Measurements from ENCODE around the gene EGLN3. TPM values are rescaled to one million over a fixed set of nuclear protein-coding genes. Genes with fewer than 3 reads are reported as not detected.
"Not testable (repeated sequence)": the region's sequence is repeated elsewhere in the genome, so short reads cannot be mapped to it uniquely, and the experiment has no call there.

EGLN3 gene
- total RNA-seq, 1 donor: 2.3 TPM

DNA sequence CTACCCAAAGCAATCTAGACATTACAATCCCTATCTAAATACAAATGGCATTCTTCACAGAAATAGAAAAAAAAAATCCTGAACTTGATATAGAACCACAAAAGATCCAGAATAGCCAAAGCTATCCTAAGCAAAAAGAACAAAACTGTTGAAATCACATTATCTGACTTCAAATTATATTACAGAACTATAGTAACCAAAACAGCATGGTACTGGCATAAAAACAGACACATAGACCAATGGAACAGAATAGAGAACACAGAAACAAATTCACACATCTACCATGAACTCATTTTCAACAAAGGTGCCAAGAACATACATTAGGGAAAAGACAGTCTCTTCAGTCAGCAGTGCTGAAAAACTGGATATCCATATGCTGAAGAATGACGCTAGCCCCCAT is 19.0 kb upstream of the EGLN3 start:
- not testable (repeated sequence) for H3K4me1 ChIP-seq (ENCODE audit: insufficient read depth, low read length); H3K9me3 ChIP-seq (ENCODE audit: low read depth, low read length); H3K4me3 ChIP-seq (ENCODE audit: low read length); H3K27me3 ChIP-seq (ENCODE audit: insufficient read depth, low read length)

DNA sequence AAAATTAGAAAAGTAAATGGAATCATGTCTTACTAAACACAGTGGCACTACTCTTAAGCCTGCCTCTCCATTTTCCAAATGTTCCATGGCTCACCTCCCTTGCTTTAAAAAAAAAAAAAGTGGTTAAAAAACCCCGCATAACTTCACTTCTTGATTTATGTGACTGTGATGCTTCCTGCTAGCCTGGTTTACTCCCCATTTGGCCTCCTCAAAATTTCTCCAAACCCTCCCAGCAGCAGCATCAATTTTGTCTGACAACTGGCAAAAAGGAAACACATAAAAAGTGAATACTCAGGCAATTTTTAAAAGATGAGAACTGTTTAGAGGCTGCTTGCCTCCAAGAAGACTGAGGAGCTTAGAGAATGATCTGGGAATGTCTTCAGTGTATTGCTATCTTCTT is 17.8 kb upstream of the EGLN3 start:
- no peaks in the 10 kb centered on the region for H3K27me3 ChIP-seq (ENCODE audit: insufficient read depth, low read length)
- H3K9me3 ChIP-seq (ENCODE audit: low read depth, low read length): no peaks in the 10 kb centered on the region
- no peak overlapping the region for H3K4me3 ChIP-seq (ENCODE audit: low read length)
- H3K4me1 ChIP-seq (ENCODE audit: insufficient read depth, low read length): no peaks in the 10 kb centered on the region

DNA sequence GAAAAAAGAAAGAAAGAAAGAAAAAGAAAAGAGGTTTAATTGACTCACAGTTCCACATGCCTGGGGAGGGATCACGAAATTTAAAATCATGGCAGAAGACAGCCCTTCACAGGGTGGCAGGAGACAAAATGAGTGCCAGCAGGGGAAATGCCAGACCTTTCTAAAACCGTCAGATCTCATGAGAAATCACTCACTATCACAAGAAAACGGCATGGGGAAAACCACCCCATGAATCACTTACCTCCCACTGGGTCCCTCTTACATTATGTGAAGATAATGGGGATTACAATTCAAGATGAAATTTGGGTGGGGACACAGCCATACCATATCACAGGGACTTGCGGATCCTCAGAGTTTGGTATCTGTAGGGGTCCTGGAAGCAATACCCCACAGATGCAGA is 16.3 kb upstream of the EGLN3 start:
- Histone ChIP-seq H3K4me1 (ENCODE audit: insufficient read depth, low read length) (no peaks in the 10 kb centered on the region), H3K4me3 (ENCODE audit: low read length) (no peak overlapping the region), H3K27me3 (ENCODE audit: insufficient read depth, low read length) (no peaks in the 10 kb centered on the region), H3K9me3 (ENCODE audit: low read depth, low read length) (no peaks in the 10 kb centered on the region)

DNA sequence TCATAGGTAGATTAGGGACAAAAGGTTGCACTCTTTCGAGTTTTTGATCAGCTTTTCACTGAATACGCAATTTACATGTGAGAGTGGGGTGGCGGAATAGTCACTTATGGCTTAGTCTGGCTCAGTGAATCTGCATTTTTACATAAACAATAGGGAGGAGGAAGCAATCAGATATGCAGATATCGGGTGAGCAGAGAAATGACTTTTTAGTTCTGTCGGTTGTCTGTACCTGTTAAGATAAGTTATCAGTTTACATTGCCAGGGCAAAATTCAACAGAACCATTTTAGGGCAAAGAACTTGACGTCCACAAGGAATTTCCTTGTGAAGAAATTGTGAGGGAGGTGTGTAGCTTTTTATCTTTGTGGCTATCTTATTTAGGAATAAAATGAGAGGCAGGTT is 15.4 kb upstream of the EGLN3 start:
- Histone ChIP-seq H3K4me1 (ENCODE audit: insufficient read depth, low read length) (no peaks in the 10 kb centered on the region), H3K4me3 (ENCODE audit: low read length) (no peak overlapping the region), H3K27me3 (ENCODE audit: insufficient read depth, low read length) (no peaks in the 10 kb centered on the region)

DNA sequence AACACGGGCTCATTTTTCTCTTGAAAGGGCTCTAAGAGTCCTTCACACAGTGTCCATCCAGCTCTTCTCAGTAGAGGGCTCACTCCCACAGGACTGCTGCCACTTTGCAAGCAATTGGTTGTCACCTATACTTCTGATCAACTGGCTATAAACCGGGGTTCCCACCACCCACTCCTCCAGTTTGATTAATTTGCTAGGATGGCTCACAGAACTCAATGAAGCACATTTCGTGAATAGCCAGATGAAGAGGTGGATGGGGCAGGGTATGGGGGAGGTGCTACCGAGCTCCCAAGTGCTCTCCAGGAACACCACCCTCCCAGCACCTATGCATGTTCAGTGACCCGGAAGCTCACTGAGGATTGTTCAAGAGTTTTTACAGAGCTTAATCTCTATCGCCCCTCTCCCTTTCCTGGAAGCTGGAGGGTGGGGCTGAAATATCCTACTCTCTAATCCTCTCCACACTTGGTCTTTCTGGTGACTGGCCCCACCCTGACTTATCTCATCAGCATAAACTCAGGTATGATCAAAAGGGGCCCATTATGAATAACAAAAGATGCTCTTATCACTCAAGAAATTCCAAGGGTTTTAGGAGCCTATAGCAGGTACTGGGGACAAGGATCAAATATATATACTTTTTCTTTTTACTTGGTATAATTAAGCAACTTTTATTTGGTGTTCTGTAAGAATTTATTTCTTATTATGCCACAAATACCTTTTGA is 13.9 kb upstream of the EGLN3 start:
- Histone ChIP-seq H3K4me3 (ENCODE audit: low read length) (no peak overlapping the region), H3K27me3 (ENCODE audit: insufficient read depth, low read length) (no peaks in the 10 kb centered on the region), H3K4me1 (ENCODE audit: insufficient read depth, low read length) (no peaks in the 10 kb centered on the region)

More for the DNA sequence above, 15.4 kb upstream of the EGLN3 start:
- no peaks in the 10 kb centered on the region for H3K9me3 ChIP-seq (ENCODE audit: low read depth, low read length)

DNA sequence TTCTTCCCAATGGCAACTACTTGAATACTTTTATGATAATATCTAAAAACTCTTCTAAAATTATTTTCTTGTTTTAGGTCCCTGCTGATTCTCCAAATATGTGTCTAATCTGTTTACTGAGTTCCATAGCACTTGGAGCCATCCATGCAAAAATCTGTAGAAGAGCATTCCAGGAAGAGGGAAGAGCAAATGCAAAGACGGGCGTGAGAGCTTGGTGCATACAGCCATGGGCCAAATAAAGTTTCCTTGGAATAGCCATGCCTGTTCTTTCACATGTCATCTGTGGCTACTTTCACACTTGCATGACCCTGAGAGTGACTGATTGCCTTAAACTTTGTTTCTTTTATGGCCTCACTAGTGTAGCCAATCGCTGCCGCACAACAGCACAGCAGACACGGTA is 13.0 kb upstream of the EGLN3 start:
- no peak overlapping the region for H3K4me3 ChIP-seq (ENCODE audit: low read length)
- no peaks in the 10 kb centered on the region for H3K4me1 ChIP-seq (ENCODE audit: insufficient read depth, low read length)
- H3K27me3 ChIP-seq (ENCODE audit: insufficient read depth, low read length): no peaks in the 10 kb centered on the region
- H3K9me3 ChIP-seq (ENCODE audit: low read depth, low read length): no peaks in the 10 kb centered on the region

More for the DNA sequence above, 13.9 kb upstream of the EGLN3 start:
- H3K9me3 ChIP-seq (ENCODE audit: low read depth, low read length): no peaks in the 10 kb centered on the region

DNA sequence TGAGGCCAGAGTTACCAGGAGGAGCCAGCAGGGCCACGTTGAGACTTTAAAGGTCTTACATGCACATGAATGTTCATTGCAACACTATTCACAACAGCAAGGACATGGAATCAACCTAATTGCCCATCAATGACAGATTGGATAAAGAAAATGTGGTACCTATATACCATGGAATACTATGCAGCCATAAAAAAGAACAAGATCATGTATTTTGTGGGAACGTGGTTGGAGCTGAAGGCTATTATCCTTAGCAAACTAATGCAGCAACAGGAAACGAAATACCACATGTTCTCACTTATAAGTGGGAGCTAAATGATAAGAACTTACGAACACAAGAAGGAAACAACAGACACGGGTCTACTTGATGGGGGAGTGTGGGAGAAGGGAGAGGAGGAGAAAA is 11.6 kb upstream of the EGLN3 start:
- H3K27me3 ChIP-seq (ENCODE audit: insufficient read depth, low read length): not testable (repeated sequence)

DNA sequence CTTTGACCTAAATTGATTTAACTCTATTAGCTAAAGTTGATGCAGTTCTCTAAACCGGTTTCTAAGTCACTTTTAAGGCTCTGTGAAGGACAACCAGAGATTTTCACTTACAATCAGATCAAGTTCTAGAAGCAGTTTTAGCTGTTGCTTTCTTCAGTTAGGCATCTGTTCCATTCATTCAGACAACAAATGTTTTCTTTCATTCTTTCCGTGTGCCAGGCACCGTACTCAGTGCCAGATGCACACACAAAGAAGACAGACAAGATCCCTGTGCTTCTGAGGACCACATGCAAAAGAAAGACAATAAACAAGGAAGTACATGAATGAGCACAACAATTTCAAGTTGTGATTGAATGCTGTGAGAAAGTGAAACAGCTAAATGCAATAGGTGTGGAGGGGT is 11.1 kb upstream of the EGLN3 start:
- no peaks in the 10 kb centered on the region for H3K4me1 ChIP-seq (ENCODE audit: insufficient read depth, low read length)
- H3K27me3 ChIP-seq (ENCODE audit: insufficient read depth, low read length): no peaks in the 10 kb centered on the region
- H3K4me3 ChIP-seq (ENCODE audit: low read length): no peak overlapping the region
- H3K9me3 ChIP-seq (ENCODE audit: low read depth, low read length): no peaks in the 10 kb centered on the region

More for the DNA sequence above, 11.6 kb upstream of the EGLN3 start:
- H3K9me3 ChIP-seq (ENCODE audit: low read depth, low read length); H3K4me3 ChIP-seq (ENCODE audit: low read length); H3K4me1 ChIP-seq (ENCODE audit: insufficient read depth, low read length): not testable (repeated sequence)

DNA sequence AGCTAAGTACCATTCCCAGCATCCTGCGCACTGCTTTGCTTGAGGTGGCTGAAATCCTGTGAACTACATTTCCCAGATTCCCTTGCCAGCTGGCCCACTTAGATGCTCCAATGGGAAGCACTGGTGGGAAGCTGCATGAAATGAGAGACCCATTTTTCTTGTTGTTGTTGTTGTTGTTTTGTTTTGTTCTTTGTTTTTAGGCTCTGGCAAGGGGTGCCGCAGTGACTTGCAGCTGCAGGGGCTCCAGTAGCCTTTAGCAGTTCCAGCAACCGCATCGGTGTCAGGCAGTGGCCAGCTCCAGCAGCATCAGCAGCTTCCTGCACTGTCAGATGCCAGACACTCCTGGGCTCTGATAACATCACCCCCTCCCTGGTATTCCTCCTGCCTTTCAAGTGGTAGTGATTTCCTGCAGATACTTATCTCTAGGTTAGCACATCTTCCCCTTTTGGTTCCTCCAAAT is 8.8 kb upstream of the EGLN3 start:
- H3K27me3 ChIP-seq (ENCODE audit: insufficient read depth, low read length): no peaks in the 10 kb centered on the region
- H3K4me3 ChIP-seq (ENCODE audit: low read length): no peak overlapping the region
- H3K4me1 ChIP-seq (ENCODE audit: insufficient read depth, low read length): no peaks in the 10 kb centered on the region
- no peaks in the 10 kb centered on the region for H3K9me3 ChIP-seq (ENCODE audit: low read depth, low read length)

DNA sequence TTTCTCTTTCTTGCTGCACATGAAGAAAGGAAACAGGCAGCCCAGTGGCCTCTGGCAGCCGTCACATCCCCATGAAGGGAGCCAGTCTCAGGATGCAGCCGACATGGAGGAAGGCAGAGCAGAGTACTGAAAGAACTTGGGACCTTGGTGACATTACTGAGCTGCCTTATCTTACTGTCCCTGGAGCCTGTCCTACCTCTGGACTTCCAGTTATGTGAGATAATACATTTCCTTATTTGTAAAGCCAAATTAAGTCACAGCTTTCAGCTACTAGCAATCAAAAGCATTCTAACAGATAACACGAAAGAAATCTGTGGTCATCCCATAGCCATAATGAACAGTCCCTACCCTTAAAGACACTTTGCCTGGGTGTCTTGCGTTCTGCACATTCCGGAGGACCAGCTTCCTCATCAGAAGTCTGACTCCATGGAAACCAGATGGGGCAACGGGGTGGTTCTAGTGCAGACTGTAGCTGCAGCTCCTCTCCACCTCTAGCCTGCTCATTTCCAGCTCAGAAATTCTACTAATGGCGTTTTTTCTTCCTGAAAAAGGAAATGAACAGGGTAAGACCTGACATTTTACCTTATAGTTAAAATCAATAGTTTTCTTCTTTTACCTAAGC is 7.8 kb upstream of the EGLN3 start:
- peaks cover under 1% of the 10 kb centered on the region for H3K27me3 ChIP-seq (ENCODE audit: insufficient read depth, low read length)
- H3K9me3 ChIP-seq (ENCODE audit: low read depth, low read length): no peaks in the 10 kb centered on the region
- H3K4me1 ChIP-seq (ENCODE audit: insufficient read depth, low read length): no peaks in the 10 kb centered on the region
- H3K4me3 ChIP-seq (ENCODE audit: low read length): no peak overlapping the region

DNA sequence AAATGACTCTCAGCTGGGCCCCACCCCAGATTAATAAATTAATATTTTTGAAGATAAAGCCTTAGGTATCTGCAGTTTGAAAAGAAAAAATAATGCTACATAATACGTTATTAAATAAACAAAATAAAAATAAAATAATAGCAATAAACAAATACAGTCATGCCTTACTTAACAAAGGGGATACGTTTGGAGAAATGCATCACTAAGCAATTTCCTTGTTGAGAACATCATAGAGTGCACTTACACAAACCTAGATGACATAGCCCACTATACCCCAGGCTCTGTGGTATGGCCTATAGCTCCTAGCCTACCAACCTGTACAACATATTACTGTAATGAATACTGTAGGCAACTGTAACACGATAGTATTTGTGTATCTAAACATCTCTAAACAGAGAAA is 7.1 kb upstream of the EGLN3 start:
- Histone ChIP-seq H3K9me3 (ENCODE audit: low read depth, low read length) (no peaks in the 10 kb centered on the region), H3K4me1 (ENCODE audit: insufficient read depth, low read length) (no peaks in the 10 kb centered on the region), H3K27me3 (ENCODE audit: insufficient read depth, low read length) (peaks cover 5% of the 10 kb centered on the region), H3K4me3 (ENCODE audit: low read length) (no peak overlapping the region)

DNA sequence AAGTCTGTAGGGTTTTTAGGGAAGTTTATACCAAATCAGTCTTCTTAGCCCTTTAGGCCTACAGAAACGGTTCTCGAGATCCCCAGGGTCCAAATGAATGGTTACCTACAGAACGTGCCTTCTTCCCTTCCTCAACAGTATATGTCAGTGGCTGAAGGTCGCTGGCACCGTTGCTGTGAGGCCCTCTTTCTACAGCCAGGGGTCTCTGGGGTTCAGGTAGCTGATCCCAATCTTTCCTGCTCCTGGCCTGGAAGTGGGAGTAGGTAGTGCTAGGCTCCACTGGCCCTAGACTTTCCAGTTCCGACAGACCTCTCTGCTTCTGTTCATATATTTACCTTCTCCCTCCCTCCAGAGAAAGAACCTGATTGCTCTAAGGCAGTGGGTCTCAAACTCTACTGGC is 6.4 kb upstream of the EGLN3 start:
- no peaks in the 10 kb centered on the region for H3K9me3 ChIP-seq (ENCODE audit: low read depth, low read length)
- peaks cover 9% of the 10 kb centered on the region for H3K27me3 ChIP-seq (ENCODE audit: insufficient read depth, low read length)
- H3K4me3 ChIP-seq (ENCODE audit: low read length): no peak overlapping the region
- H3K4me1 ChIP-seq (ENCODE audit: insufficient read depth, low read length): no peaks in the 10 kb centered on the region

DNA sequence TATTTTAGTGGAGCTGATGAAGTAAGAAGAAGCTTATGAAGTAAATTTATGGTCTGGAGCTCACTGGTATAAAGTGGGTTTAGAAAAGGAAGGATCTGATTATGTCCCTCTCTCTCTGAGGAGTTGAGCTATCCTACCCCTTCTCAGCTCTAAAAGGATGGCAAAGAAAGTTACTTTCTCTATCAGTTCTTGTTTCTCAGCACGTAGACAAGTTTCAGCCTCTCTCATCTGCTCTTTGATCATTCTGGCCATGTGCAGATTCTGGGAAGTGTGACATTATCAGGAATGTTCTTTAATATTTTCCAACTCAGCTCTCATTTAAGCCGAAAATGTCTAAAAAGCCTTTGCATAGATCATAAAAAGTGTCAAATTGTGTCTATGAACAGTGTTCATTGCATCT is 5.8 kb upstream of the EGLN3 start:
- H3K27me3 ChIP-seq (ENCODE audit: insufficient read depth, low read length): peaks cover 16% of the 10 kb centered on the region
- H3K9me3 ChIP-seq (ENCODE audit: low read depth, low read length): no peaks in the 10 kb centered on the region
- no peaks in the 10 kb centered on the region for H3K4me1 ChIP-seq (ENCODE audit: insufficient read depth, low read length)
- no peak overlapping the region for H3K4me3 ChIP-seq (ENCODE audit: low read length)

DNA sequence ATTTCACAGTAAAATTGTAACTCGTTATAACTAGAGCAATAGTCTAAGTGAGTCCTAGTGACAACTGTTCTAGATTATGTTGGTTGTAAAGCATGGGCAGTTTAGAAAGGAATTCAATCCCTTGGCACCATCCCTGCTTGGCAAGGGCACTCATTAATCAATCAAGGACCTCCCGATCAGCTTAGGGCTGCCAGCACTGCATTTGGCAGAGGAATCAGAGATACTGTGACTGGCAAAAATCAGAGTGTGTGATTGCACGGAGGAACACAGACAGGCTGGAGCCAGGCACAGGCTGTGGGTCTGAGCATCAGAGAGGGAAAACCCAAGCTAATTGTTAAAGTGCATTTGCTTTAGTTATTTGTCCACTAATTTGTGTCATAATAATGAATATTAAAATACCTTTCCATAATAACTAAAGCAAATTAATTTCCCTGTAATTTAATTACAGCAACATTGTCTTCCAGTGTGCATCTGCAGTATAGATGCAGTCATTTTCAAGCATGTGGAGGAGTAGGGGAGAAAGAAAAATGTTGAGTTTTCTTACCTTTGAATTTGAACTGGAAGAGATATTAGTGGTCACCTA is 3.2 kb upstream of the EGLN3 start:
- Histone ChIP-seq H3K27me3 (ENCODE audit: insufficient read depth, low read length) (peaks cover 40% of the 10 kb centered on the region), H3K4me1 (ENCODE audit: insufficient read depth, low read length) (peaks cover 20% of the 10 kb centered on the region), H3K4me3 (ENCODE audit: low read length) (no peak overlapping the region), H3K9me3 (ENCODE audit: low read depth, low read length) (no peaks in the 10 kb centered on the region)

DNA sequence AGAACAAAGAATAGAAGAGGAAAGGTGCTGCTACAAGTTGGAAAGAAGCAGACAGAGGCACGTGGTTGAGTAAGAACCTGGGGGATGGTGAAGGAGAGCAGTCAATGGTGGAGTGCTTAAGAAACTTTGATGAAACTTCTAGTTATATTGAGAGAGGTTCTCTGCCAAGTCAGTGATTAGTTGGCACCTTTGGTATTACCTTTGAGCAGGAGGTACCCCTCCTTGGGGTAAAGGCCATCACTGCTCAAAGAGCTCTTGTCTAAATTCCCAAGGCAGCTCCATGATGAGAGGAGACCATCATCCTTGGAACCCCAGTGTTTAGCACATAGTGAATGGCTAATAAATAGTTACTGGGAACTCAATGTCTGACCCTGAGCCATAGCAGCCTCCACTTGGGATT is 1.7 kb upstream of the EGLN3 start:
- H3K27me3 ChIP-seq (ENCODE audit: insufficient read depth, low read length): peaks cover 52% of the 10 kb centered on the region

More for the DNA sequence above, 1.7 kb upstream of the EGLN3 start:
- peaks cover 20% of the 10 kb centered on the region for H3K4me1 ChIP-seq (ENCODE audit: insufficient read depth, low read length)
- H3K4me3 ChIP-seq (ENCODE audit: low read length): no peak overlapping the region
- no peaks in the 10 kb centered on the region for H3K9me3 ChIP-seq (ENCODE audit: low read depth, low read length)

Measured in mononuclear cell (primary cell).